Measurements from ENCODE around the gene RHBDD3. TPM values are rescaled to one million over a fixed set of nuclear protein-coding genes. Genes with fewer than 3 reads are reported as not detected.

RHBDD3 gene
- total RNA-seq, 1 experiment from 2014 or later = 49.6 TPM

GRCh38 chr22:29284196-29284595 is 16.4 kb upstream of the RHBDD3 start:
- Mint-ChIP-seq H3K4me1 (ENCODE audit: low read depth, unreplicated experiment) (no peaks in the 10 kb centered on the region), H3K27ac (ENCODE audit: unreplicated experiment) (no peak overlapping the region), H3K9me3 (ENCODE audit: unreplicated experiment) (no peaks in the 10 kb centered on the region), H3K36me3 (ENCODE audit: insufficient read depth, unreplicated experiment) (peaks cover 100% of the 10 kb centered on the region), H3K4me3 (ENCODE audit: unreplicated experiment) (no peak overlapping the region), H3K27me3 (ENCODE audit: insufficient read depth, unreplicated experiment) (no peaks in the 10 kb centered on the region)
- no peaks in the 10 kb centered on the region for H3K9me3 ChIP-seq
- peaks cover 8% of the 10 kb centered on the region for H3K36me3 ChIP-seq (ENCODE audit: control insufficient read depth, insufficient read depth, low read length)
- intact Hi-C loops (cut with micrococcal nuclease; ENCODE audit: unreplicated experiment) = no loop called here
- H3K27me3 ChIP-seq (replicated peaks; ENCODE audit: control insufficient read depth, insufficient read depth, low read length) = no peaks in the 10 kb centered on the region
- no peak for TF ChIP-seq CTCF (IDR thresholded peaks at IDR 0.05; ENCODE audit: insufficient read depth in 1 of 2, low read depth in 1 of 2, low read length in 1 of 2, severe bottlenecking in 1 of 2, unreplicated experiment in 1 of 2)
- DNase-seq = no peak
- CTCF ChIA-PET = no interaction called here
- POLR2A ChIA-PET = no interaction called here
- no TSS peak for BruUV-seq (replicated peaks)
- H3K4me1 ChIP-seq = no peaks in the 10 kb centered on the region
- no peak overlapping the region for H3K4me3 ChIP-seq (ENCODE audit: low read depth, low read length)

DNA sequence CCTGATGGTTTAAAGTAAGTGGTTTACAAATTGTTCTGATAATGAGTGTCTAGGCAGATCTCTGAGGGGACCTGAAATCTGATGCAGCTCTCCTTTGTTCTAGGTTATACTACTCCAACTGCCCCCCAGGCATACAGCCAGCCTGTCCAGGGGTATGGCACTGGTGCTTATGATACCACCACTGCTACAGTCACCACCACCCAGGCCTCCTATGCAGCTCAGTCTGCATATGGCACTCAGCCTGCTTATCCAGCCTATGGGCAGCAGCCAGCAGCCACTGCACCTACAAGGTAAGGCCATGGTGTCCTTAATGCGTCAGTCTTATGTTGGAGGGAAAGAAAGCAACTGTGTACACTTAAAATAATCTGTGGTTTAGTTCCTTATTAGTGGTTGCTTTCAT is 10.1 kb upstream of the RHBDD3 start:
- no peak overlapping the region for H3K27ac Mint-ChIP-seq (ENCODE audit: unreplicated experiment)
- ChIA-PET CTCF (no interaction called here), POLR2A (interaction anchor here (0.7 kb wide), 1 partner anchor 280 kb away, joined by 6 read pairs; no protein-coding TSS in a partner anchor)
- H3K36me3 Mint-ChIP-seq (ENCODE audit: insufficient read depth, unreplicated experiment) = peaks cover 100% of the 10 kb centered on the region
- Histone ChIP-seq H3K4me3 (ENCODE audit: low read depth, low read length) (no peak overlapping the region), H3K4me1 (peaks cover 30% of the 10 kb centered on the region), H3K27me3 (replicated peaks; ENCODE audit: control insufficient read depth, insufficient read depth, low read length) (no peaks in the 10 kb centered on the region), H3K36me3 (ENCODE audit: control insufficient read depth, insufficient read depth, low read length) (peaks cover 10% of the 10 kb centered on the region), H3K9me3 (no peaks in the 10 kb centered on the region)
- peaks cover 21% of the 10 kb centered on the region for H3K4me1 Mint-ChIP-seq (ENCODE audit: low read depth, unreplicated experiment)
- intact Hi-C loops (cut with micrococcal nuclease; ENCODE audit: unreplicated experiment) = no loop called here
- no TSS peak for BruUV-seq (replicated peaks)
- H3K4me3 Mint-ChIP-seq (ENCODE audit: unreplicated experiment) = no peak overlapping the region
- DNase-seq = no peak
- H3K9me3 Mint-ChIP-seq (ENCODE audit: unreplicated experiment) = no peaks in the 10 kb centered on the region
- TF ChIP-seq CTCF (IDR thresholded peaks at IDR 0.05; ENCODE audit: insufficient read depth in 1 of 2, low read depth in 1 of 2, low read length in 1 of 2, severe bottlenecking in 1 of 2, unreplicated experiment in 1 of 2) = no peak
- no peaks in the 10 kb centered on the region for H3K27me3 Mint-ChIP-seq (ENCODE audit: insufficient read depth, unreplicated experiment)

- no peaks in the 10 kb centered on the region for H3K27me3 ChIP-seq (replicated peaks; ENCODE audit: control insufficient read depth, insufficient read depth, low read length)
- CTCF ChIA-PET = no interaction called here
- Mint-ChIP-seq H3K27ac (ENCODE audit: unreplicated experiment) (peak overlapping the region; percentile 86), H3K9me3 (ENCODE audit: unreplicated experiment) (no peaks in the 10 kb centered on the region), H3K27me3 (ENCODE audit: insufficient read depth, unreplicated experiment) (no peaks in the 10 kb centered on the region), H3K36me3 (ENCODE audit: insufficient read depth, unreplicated experiment) (peaks cover 100% of the 10 kb centered on the region), H3K4me1 (ENCODE audit: low read depth, unreplicated experiment) (peaks cover 35% of the 10 kb centered on the region), H3K4me3 (ENCODE audit: unreplicated experiment) (peak overlapping the region; percentile 39)
- no peaks in the 10 kb centered on the region for H3K9me3 ChIP-seq
- DNase-seq = no peak
- intact Hi-C loops (cut with micrococcal nuclease; ENCODE audit: unreplicated experiment) = no loop called here
- TF ChIP-seq CTCF (IDR thresholded peaks at IDR 0.05; ENCODE audit: insufficient read depth in 1 of 2, low read depth in 1 of 2, low read length in 1 of 2, severe bottlenecking in 1 of 2, unreplicated experiment in 1 of 2) = no peak
- H3K36me3 ChIP-seq (ENCODE audit: control insufficient read depth, insufficient read depth, low read length) = peaks cover 10% of the 10 kb centered on the region
- POLR2A ChIA-PET = interaction anchor here (0.9 kb wide), 1 partner anchor 25 kb away, joined by 3 read pairs; no protein-coding TSS in a partner anchor
- BruUV-seq (replicated peaks) = no TSS peak
- no peak overlapping the region for H3K4me3 ChIP-seq (ENCODE audit: low read depth, low read length)
- H3K4me1 ChIP-seq = peaks cover 36% of the 10 kb centered on the region
Observed at GRCh38 chr22:29275819-29276565, 8.2 kb upstream of the RHBDD3 start.

Measured in Caco-2 (cell line).